CD4-positive, alpha-beta T cell treated with Interleukin-2 at 100 ng/mL for 4 hours (primary cell): ENCODE results near the gene LRRC47.

ENCODE experiments used
- DNase-seq: peaks from one replicate; pipeline ENCODE4 v3.0.0-alpha.2; 2020; ENCODE audit warnings: low spot score

Gene LRRC47

GRCh38 chr1:3747522-3747848, 48.8 kb downstream of the LRRC47 start:
- no peak for DNase-seq

- peak; percentile 88 for DNase-seq
These were observed 49.3 kb downstream of the LRRC47 start for GRCh38 chr1:3746830-3747521.

GRCh38 chr1:3746389-3746829, 49.9 kb downstream of the LRRC47 start:
- DNase-seq, result no peak

GRCh38 chr1:3745590-3746381, 50.5 kb downstream of the LRRC47 start:
- DNase-seq, result no peak

- no peak for DNase-seq
These were observed 51.2 kb downstream of the LRRC47 start for GRCh38 chr1:3745071-3745470.

- no peak for DNase-seq
These were observed 51.7 kb downstream of the LRRC47 start for GRCh38 chr1:3744646-3745045.

GRCh38 chr1:3743826-3744225, 52.5 kb downstream of the LRRC47 start:
- no peak for DNase-seq

- DNase-seq, result no peak
These were observed 52.9 kb downstream of the LRRC47 start for GRCh38 chr1:3743421-3743820.

- DNase-seq, result no peak
These were observed 53.6 kb downstream of the LRRC47 start for GRCh38 chr1:3742439-3743298.

GRCh38 chr1:3741566-3742438, 54.5 kb downstream of the LRRC47 start:
- no peak for DNase-seq

GRCh38 chr1:3740752-3741151, 55.5 kb downstream of the LRRC47 start:
- DNase-seq, result no peak

GRCh38 chr1:3740042-3740441, 56.3 kb downstream of the LRRC47 start:
- no peak for DNase-seq

- no peak for DNase-seq
These were observed 57.4 kb downstream of the LRRC47 start for GRCh38 chr1:3738943-3739342.

- no peak for DNase-seq
These were observed 59.6 kb downstream of the LRRC47 start for GRCh38 chr1:3736708-3737107.

GRCh38 chr1:3736131-3736561, 60.2 kb downstream of the LRRC47 start:
- no peak for DNase-seq

- DNase-seq, result no peak
These were observed 60.6 kb downstream of the LRRC47 start for GRCh38 chr1:3735688-3736087.

GRCh38 chr1:3735027-3735681, 61.1 kb downstream of the LRRC47 start:
- no peak for DNase-seq

- DNase-seq, result no peak
These were observed 61.7 kb downstream of the LRRC47 start for GRCh38 chr1:3734602-3735001.

- no peak for DNase-seq
These were observed 62.3 kb downstream of the LRRC47 start for GRCh38 chr1:3733883-3734589.

- DNase-seq, result no peak
These were observed 63.0 kb downstream of the LRRC47 start for GRCh38 chr1:3733094-3733882.
